Prostate gland (tissue), 2 donors: ENCODE results near the gene ECSCR. TPM values are rescaled to one million over a fixed set of nuclear protein-coding genes. Genes with fewer than 3 reads are reported as not detected.

Experiments used
- DNase-seq: peaks from one replicate; pipeline ENCODE4 v3.0.0-alpha.2; 2019; ENCODE audit warnings: low spot score
- H3K27ac ChIP-seq, 2 donors: fragments of 200-600 bp; sonication (generic); 2 replicates each; pipeline ENCODE4 v1.5.1; 2017 to 2019
- H3K27me3 ChIP-seq: fragments of 200-600 bp; sonication (generic); replicated peaks from 2 replicates; pipeline ENCODE4 v1.5.1; 2019; ENCODE audit not compliant: insufficient read depth
- H3K36me3 ChIP-seq, 2 donors: fragments of 200-600 bp; sonication (generic); 1 replicate in 1 of 2; 2 replicates in 1 of 2; pipeline versions ENCODE4 v1.5.1 to v1.8.1; 2017 to 2019
- H3K4me1 ChIP-seq: fragments of 200-600 bp; sonication (generic); replicated peaks from 2 replicates; pipeline ENCODE4 v1.5.1; 2019
- H3K4me3 ChIP-seq, 2 donors: fragments of 200-600 bp; sonication (generic); 2 replicates each; pipeline ENCODE4 v1.5.1; 2017 to 2019
- H3K9me3 ChIP-seq: fragments of 200-600 bp; sonication (generic); 2 replicates; pipeline ENCODE4 v1.5.1; 2017
- CTCF ChIP-seq, 4 experiments: fragments of 200-600 bp in 2 of 4; fragments of 450-650 bp in 2 of 4; sonication (generic) in 2 of 4; IDR thresholded peaks; 1 replicate in 3 of 4; 2 replicates in 1 of 4; pipeline ENCODE4 v1.5.1; 2016 to 2019; ENCODE audit warnings: antibody characterized with exemption in 4 of 4, mild to moderate bottlenecking in 2 of 4, moderate library complexity in 2 of 4
- POLR2A ChIP-seq: fragments of 450-650 bp; IDR thresholded peaks from one replicate; pipeline ENCODE4 v1.6.1; 2016; ENCODE audit warnings: antibody characterized with exemption, mild to moderate bottlenecking
- POLR2AphosphoS5 ChIP-seq: sonication (generic); formaldehyde crosslinking; IDR thresholded peaks from one replicate; pipeline ENCODE4 v1.6.1; 2017; ENCODE audit warnings: antibody characterized with exemption
- WGBS: methylation state at CpG from one replicate; pipeline ENCODE4 v1.1.5; 2018; 5-methylcytosine and 5-hydroxymethylcytosine counted together
- intact Hi-C: fragments of 100-400 bp; cut with DNase I; formaldehyde crosslinking; loops from one replicate; pipeline ENCODE4 v1.14.2; 2022
- total RNA-seq, 2 donors: library from RNA; depleted of rRNA; stranded (reverse); fragments of >200 nt; gene quantifications; one replicate each; pipeline ENCODE4 v1.1.0, GENCODE V29; 2016

The ECSCR gene
- total RNA-seq, 2 donors from 2014 or later: 5.3 to 6.7 TPM

GRCh38 chr5:139404484-139404840 is 58.1 kb downstream of the ECSCR start:
- no peaks in the 10 kb centered on the region for H3K27me3 ChIP-seq
- no peak for DNase-seq
- H3K36me3 ChIP-seq: no peaks in the 10 kb centered on the region
- intact Hi-C loops: no loop called here
- TF ChIP-seq CTCF (IDR thresholded peaks at IDR 0.05): no peak
- TF ChIP-seq POLR2A: no peak
- TF ChIP-seq POLR2AphosphoS5: no peak
- 60% methylated on average over 5 of the region's 5 CpGs for WGBS
- H3K9me3 ChIP-seq: no peaks in the 10 kb centered on the region
- H3K4me3 ChIP-seq: peak overlapping the region; percentile 43 to 45
- peaks cover 4% of the 10 kb centered on the region for H3K4me1 ChIP-seq
- peak overlapping the region; percentile 89 to 94 for H3K27ac ChIP-seq

- Histone ChIP-seq H3K36me3 (no peaks in the 10 kb centered on the region), H3K27me3 (no peaks in the 10 kb centered on the region), H3K27ac (peak within 1 kb of the TSS; percentile 89 to 94), H3K4me1 (peaks cover 4% of the 10 kb centered on the region), H3K9me3 (no peaks in the 10 kb centered on the region), H3K4me3 (peak within 1 kb of the TSS; percentile 43 to 45)
- intact Hi-C loops: no loop called here
- TF ChIP-seq POLR2A (peak; percentile 9), POLR2AphosphoS5 (peak; percentile 95), CTCF (IDR thresholded peaks at IDR 0.05) (no peak)
- DNase-seq: peak; percentile 97
- WGBS: under 1% methylated on average over 41 of the region's 41 CpGs
These were observed 58.6 kb downstream of the ECSCR start, which contains the start of gene SPATA24 for GRCh38 chr5:139403787-139404483. Gene SPATA24 (minus strand): TSS chr5:139404089. CDS start chr5:139404060, 29 bp downstream.

- peaks cover 4% of the 10 kb centered on the region for H3K4me1 ChIP-seq
- WGBS: 17% methylated on average over 7 of the region's 7 CpGs
- TF ChIP-seq POLR2A: no peak
- no peak for TF ChIP-seq POLR2AphosphoS5
- TF ChIP-seq CTCF (IDR thresholded peaks at IDR 0.05): no peak
- peak overlapping the region; percentile 89 to 94 for H3K27ac ChIP-seq
- H3K4me3 ChIP-seq: peak overlapping the region; percentile 43 to 45
- H3K9me3 ChIP-seq: no peaks in the 10 kb centered on the region
- no peak for DNase-seq
- H3K36me3 ChIP-seq: no peaks in the 10 kb centered on the region
- no peaks in the 10 kb centered on the region for H3K27me3 ChIP-seq
- intact Hi-C loops: no loop called here
These were observed 59.1 kb downstream of the ECSCR start for GRCh38 chr5:139403418-139403786.

GRCh38 chr5:139402561-139403158 is 59.9 kb downstream of the ECSCR start:
- peak overlapping the region; percentile 89 to 94 for H3K27ac ChIP-seq

More at GRCh38 chr5:139402561-139403158, 59.9 kb downstream of the ECSCR start:
- Histone ChIP-seq H3K4me3 (no peak overlapping the region), H3K36me3 (no peaks in the 10 kb centered on the region), H3K9me3 (no peaks in the 10 kb centered on the region), H3K4me1 (peaks cover 4% of the 10 kb centered on the region), H3K27me3 (no peaks in the 10 kb centered on the region)
- intact Hi-C loops: no loop called here
- no peak for DNase-seq
- 78% methylated on average over 7 of the region's 7 CpGs for WGBS
- no peak for TF ChIP-seq POLR2AphosphoS5
- no peak for TF ChIP-seq POLR2A
- no peak for TF ChIP-seq CTCF (IDR thresholded peaks at IDR 0.05)
